ENCODE data around the gene CHERP.

The CHERP gene

DNA sequence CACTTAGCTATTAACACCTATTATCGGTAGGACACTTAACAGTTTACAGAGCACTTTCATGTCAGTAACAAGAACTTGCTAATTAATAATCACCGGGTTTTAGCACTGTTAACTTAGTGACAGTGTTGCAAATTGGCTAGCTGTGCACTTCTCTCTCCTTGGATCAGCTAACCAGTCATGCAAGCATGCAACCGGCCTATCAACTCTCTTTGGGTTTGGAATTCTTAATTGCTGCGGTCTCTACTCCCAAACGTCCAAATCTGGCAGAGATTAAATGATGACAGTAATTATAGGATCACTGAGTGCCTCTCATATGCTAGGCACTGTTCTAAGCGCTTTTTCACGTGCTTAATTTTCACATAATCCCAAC is 71.7 kb downstream of the CHERP start:
- DNase-seq = no peak

Measured in NCI-H446 (cell line).